ENCODE measurements around the gene ZNF19.

GRCh38 chr16:71426880-71427615 lies 62.1 kb downstream of the ZNF19 start:
- TF ChIP-seq CTCF (IDR thresholded peaks at IDR 0.05), result no peak
- TF ChIP-seq POLR2A (IDR thresholded peaks at IDR 0.05), result no peak

Measured in right lobe of liver (tissue), 4 donors.